ENCODE data around the gene CTNNB1. TPM values are rescaled to one million over a fixed set of nuclear protein-coding genes. Genes with fewer than 3 reads are reported as not detected.

The CTNNB1 gene
- total and polyA plus RNA-seq, 2 of the 13 experiments (the other 11 are each of a cell fraction or from before 2014, with no cell fraction given) = 398 to 489 TPM

GRCh38 chr3:41277790-41278465 is 78.6 kb downstream of the CTNNB1 start (continued):
- TF ChIP-seq ZBTB2 (CRISPR knock-in tag; IDR thresholded peaks at IDR 0.05; ENCODE audit: low read depth) = 0 out of 2 replicates have a peak, but pooled peaks have one; percentile 30
- TF ChIP-seq ZNF337 (CRISPR knock-in tag; IDR thresholded peaks at IDR 0.05; ENCODE audit: borderline replicate concordance, low read depth) = no peak
- no peak for TF ChIP-seq EEA1 (CRISPR knock-in tag; IDR thresholded peaks at IDR 0.05; ENCODE audit: borderline replicate concordance)
- no peak for TF ChIP-seq ZNF547 (CRISPR knock-in tag; IDR thresholded peaks at IDR 0.05)
- no peak for TF ChIP-seq ZC3H13 (CRISPR knock-in tag; IDR thresholded peaks at IDR 0.05)
- TF ChIP-seq SUZ12 (IDR thresholded peaks at IDR 0.05; ENCODE audit: low read depth, low read length) = no peak
- peak; percentile 70; the same call in 1 of the 2 replicates for TF ChIP-seq GATAD2A (CRISPR knock-in tag; IDR thresholded peaks at IDR 0.05)
- TF ChIP-seq NFIB (CRISPR knock-in tag; IDR thresholded peaks at IDR 0.05; ENCODE audit: borderline replicate concordance) = no peak
- peak; percentile 67; the same call in 1 of the 2 replicates for TF ChIP-seq RXRA (CRISPR knock-in tag; IDR thresholded peaks at IDR 0.05)
- no peak for TF ChIP-seq CREBL2 (CRISPR knock-in tag; IDR thresholded peaks at IDR 0.05; ENCODE audit: borderline replicate concordance)
- TF ChIP-seq NR2F6 (IDR thresholded peaks at IDR 0.05) = no peak
- TF ChIP-seq NR2F6 (CRISPR knock-in tag; IDR thresholded peaks at IDR 0.05) = peak; percentile 40; the same call in 1 of the 2 replicates
- TF ChIP-seq ZNF260 (CRISPR knock-in tag; IDR thresholded peaks at IDR 0.05; ENCODE audit: borderline replicate concordance, low read depth) = no peak
- no peak for TF ChIP-seq NFE2L1 (CRISPR knock-in tag; IDR thresholded peaks at IDR 0.05; ENCODE audit: borderline replicate concordance)
- no peak for TF ChIP-seq ZNF274 (CRISPR knock-in tag; IDR thresholded peaks at IDR 0.05)
- no peak for TF ChIP-seq JDP2 (CRISPR knock-in tag; IDR thresholded peaks at IDR 0.05; ENCODE audit: borderline replicate concordance)
- no peak for TF ChIP-seq MAZ (IDR thresholded peaks at IDR 0.05; ENCODE audit: borderline replicate concordance, low read depth, low read length)
- no peak for TF ChIP-seq MAZ (CRISPR knock-in tag; IDR thresholded peaks at IDR 0.05; ENCODE audit: low read depth)
- TF ChIP-seq TAF1 (CRISPR knock-in tag; IDR thresholded peaks at IDR 0.05) = peak; percentile 55; the same call in 1 of the 2 replicates
- no peak for TF ChIP-seq DR1 (CRISPR knock-in tag; IDR thresholded peaks at IDR 0.05)
- no peak for TF ChIP-seq ZNF563 (CRISPR knock-in tag; IDR thresholded peaks at IDR 0.05)
- no peak for TF ChIP-seq ZNF597 (CRISPR knock-in tag; IDR thresholded peaks at IDR 0.05)
- 0 out of 4 replicates have a peak, but pooled peaks of 1 of the 2 experiments have one; percentile 36 for TF ChIP-seq ATF4 (CRISPR knock-in tag; IDR thresholded peaks at IDR 0.05)
- no peak for TF ChIP-seq ZNF850 (CRISPR knock-in tag; conservative IDR thresholded peaks at IDR 0.05)
- TF ChIP-seq FOXK1 (CRISPR knock-in tag; IDR thresholded peaks at IDR 0.05; ENCODE audit: borderline replicate concordance, low read depth) = peak; percentile 53; the same call in 1 of the 2 replicates
- no peak for TF ChIP-seq GTF2F1 (IDR thresholded peaks at IDR 0.05; ENCODE audit: low read length)
- no peak for TF ChIP-seq MTERF4 (CRISPR knock-in tag; IDR thresholded peaks at IDR 0.05)
- peak; percentile 28; the same call in 1 of the 2 replicates for TF ChIP-seq RXRB (CRISPR knock-in tag; IDR thresholded peaks at IDR 0.05; ENCODE audit: borderline replicate concordance)

All from HepG2 (cell line).